HFFc6 (cell line): Measurements from ENCODE around the gene LCE1E. TPM values are rescaled to one million over a fixed set of nuclear protein-coding genes. Genes with fewer than 3 reads are reported as not detected.

Experiments used
- DNase-seq: peaks from one replicate; pipeline ENCODE4 v3.0.0-alpha.2; 2018
- H3K27ac Mint-ChIP-seq: 2 replicates; pipeline ENCODE4 v1.8.0; 2020; ENCODE audit warnings: mild to moderate bottlenecking, mixed read lengths
- H3K27me3 Mint-ChIP-seq: 2 replicates; pipeline ENCODE4 v1.8.0; 2021; ENCODE audit warnings: mild to moderate bottlenecking, moderate library complexity, mixed read lengths; ENCODE audit not compliant: insufficient read depth
- H3K36me3 Mint-ChIP-seq: 2 replicates; pipeline ENCODE4 v1.8.0; 2021; ENCODE audit warnings: low read depth, mixed read lengths
- H3K4me1 Mint-ChIP-seq: 2 replicates; pipeline ENCODE4 v1.8.0; 2020; ENCODE audit warnings: low read depth, mixed read lengths
- H3K4me3 Mint-ChIP-seq: 2 replicates; pipeline ENCODE4 v1.8.0; 2020; ENCODE audit warnings: mild to moderate bottlenecking, moderate library complexity, mixed read lengths
- H3K9me3 Mint-ChIP-seq: 2 replicates; pipeline ENCODE4 v1.8.0; 2020; ENCODE audit warnings: mild to moderate bottlenecking, mixed read lengths
- CTCF ChIP-seq: fragments of 200-600 bp; sonication (generic); IDR thresholded peaks from 2 replicates; pipeline ENCODE4 v1.5.0; 2021; ENCODE audit warnings: antibody characterized with exemption, mild to moderate bottlenecking
- total RNA-seq, 6 experiments: library from RNA; stranded (reverse); fragmentation: NEBNext Ultra II Directional; extraction: Animal tissue kit (Norgen Biotek cat#: 25700); gene quantifications; 2 replicates in 1 of 6; 3 replicates in 5 of 6; pipeline ENCODE4 v1.2.3, GENCODE V29; 2021

The LCE1E gene
- total RNA-seq, 6 experiments from 2014 or later: not detected

DNA sequence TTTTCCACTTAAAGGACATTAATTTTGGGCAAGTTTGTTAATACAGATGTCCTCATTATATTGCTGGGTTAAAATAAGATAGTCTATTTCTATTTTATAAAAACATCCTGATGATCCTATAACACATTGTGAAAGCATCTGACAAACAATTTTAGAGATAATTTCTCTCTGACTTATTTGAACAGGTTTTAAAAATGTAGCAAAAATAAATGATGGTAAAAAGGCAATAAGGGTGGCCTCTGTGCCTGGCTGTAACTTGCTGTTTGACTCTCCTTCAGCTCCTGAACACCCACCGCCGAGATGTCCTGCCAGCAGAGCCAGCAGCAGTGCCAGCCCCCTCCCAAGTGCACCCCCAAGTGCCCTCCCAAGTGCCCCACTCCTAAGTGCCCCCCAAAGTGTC is 41.1 kb downstream of the LCE1E start, which contains the start of gene LCE1A:
Gene LCE1A (plus strand): TSS at position 301 of the 400 bp plus-strand sequence. CDS start 0 bp downstream, at position 301.
- H3K9me3 Mint-ChIP-seq: peaks cover 15% of the 10 kb centered on the region
- no peak within 1 kb of the TSS for H3K4me3 Mint-ChIP-seq
- TF ChIP-seq CTCF: no peak
- H3K27me3 Mint-ChIP-seq: peaks cover 4% of the 10 kb centered on the region
- no peaks in the 10 kb centered on the region for H3K36me3 Mint-ChIP-seq
- H3K4me1 Mint-ChIP-seq: no peaks in the 10 kb centered on the region
- no peak within 1 kb of the TSS for H3K27ac Mint-ChIP-seq
- no peak for DNase-seq

- Mint-ChIP-seq H3K4me3 (no peak overlapping the region), H3K27ac (no peak overlapping the region), H3K9me3 (no peaks in the 10 kb centered on the region; the same call in none of the 2 replicates), H3K27me3 (no peaks in the 10 kb centered on the region; the same call in none of the 2 replicates), H3K36me3 (no peaks in the 10 kb centered on the region), H3K4me1 (no peaks in the 10 kb centered on the region)
- TF ChIP-seq CTCF: no peak
- no peak for DNase-seq
These were observed 50.8 kb downstream of the LCE1E start for GRCh38 chr1:152836870-152837269.

Other genes starting within 250 kb of the LCE1E start
- gene LCE3E, start 219.5 kb upstream of the LCE1E start, total RNA-seq: not detected
- not detected for gene LCE3D, start 205.7 kb upstream of the LCE1E start, total RNA-seq
- gene LCE3C, start 186.0 kb upstream of the LCE1E start, total RNA-seq: not detected
- gene LCE3B, start 172.4 kb upstream of the LCE1E start, total RNA-seq: not detected
- gene LCE3A, start 163.2 kb upstream of the LCE1E start, total RNA-seq: not detected
- gene LCE2D, start 122.9 kb upstream of the LCE1E start, total RNA-seq: not detected
- not detected for gene LCE2C, start 111.0 kb upstream of the LCE1E start, total RNA-seq
- gene LCE2B, start 100.1 kb upstream of the LCE1E start, total RNA-seq: not detected
- 10 to 100 TPM in 2 of 6 experiments, 1 to 10 TPM in 4; 2.1 to 21.0 (median 3.2) TPM for gene LCE2A, start 87.9 kb upstream of the LCE1E start, total RNA-seq
- under 1 TPM in 1 of 6 experiments, not detected in 5; 0.31 TPM for gene LCE4A, start 78.1 kb upstream of the LCE1E start, total RNA-seq
- gene KPRP, start 28.2 kb upstream of the LCE1E start, total RNA-seq: not detected
- not detected for gene LCE1F, start 11.1 kb upstream of the LCE1E start, total RNA-seq
- not detected for gene LCE1D, start 10.5 kb downstream of the LCE1E start, total RNA-seq
- gene LCE1C, start 20.4 kb downstream of the LCE1E start, total RNA-seq: not detected
- gene LCE1B, start 25.7 kb downstream of the LCE1E start, total RNA-seq: not detected
- gene LCE1A, start 41.2 kb downstream of the LCE1E start, total RNA-seq: not detected
- not detected for gene LCE6A, start 56.6 kb downstream of the LCE1E start, total RNA-seq
- gene LCE7A, start 73.7 kb downstream of the LCE1E start, total RNA-seq: not detected
- not detected for gene SMCP, start 92.1 kb downstream of the LCE1E start, total RNA-seq
- not detected for gene IVL, start 122.3 kb downstream of the LCE1E start, total RNA-seq
- not detected for gene SPRR5, start 160.9 kb downstream of the LCE1E start, total RNA-seq
- gene SPRR4, start 184.4 kb downstream of the LCE1E start, total RNA-seq: not detected
- gene SPRR1A, start 197.8 kb downstream of the LCE1E start, total RNA-seq: not detected
- gene SPRR3, start 215.5 kb downstream of the LCE1E start, total RNA-seq: not detected
- gene SPRR1B, start 244.9 kb downstream of the LCE1E start, total RNA-seq: not detected